Heart right ventricle (tissue), 16 donors: ENCODE results near the gene COBLL1. TPM values are rescaled to one million over a fixed set of nuclear protein-coding genes. Genes with fewer than 3 reads are reported as not detected.

Experiments
- ATAC-seq, 8 donors: fragments of 200-7000 bp; cut with Tn5 transposase; one replicate each; pipeline ENCODE4 v1.9.1; 2020; ENCODE audit warnings: mild to moderate bottlenecking in 8 of 8, moderate library complexity in 8 of 8, moderate number of reproducible peaks in 1 of 8
- DNase-seq, 2 donors: peaks; one replicate each; pipeline ENCODE4 v3.0.0-alpha.2; 2020
- H3K27ac ChIP-seq, 10 donors: fragments of 200-600 bp; sonication (generic) in 2 of 10; one replicate each; pipeline versions ENCODE4 v1.5.0 to v1.8.0; 2020 to 2022; ENCODE audit warnings: mild to moderate bottlenecking in 3 of 10
- H3K27me3 ChIP-seq, 7 donors: fragments of 200-600 bp; one replicate each; pipeline ENCODE4 v1.8.0; 2021 to 2022; ENCODE audit warnings: mild to moderate bottlenecking in 2 of 7
- H3K36me3 ChIP-seq, 9 donors: fragments of 200-600 bp; sonication (generic) in 1 of 9; one replicate each; pipeline versions ENCODE4 v1.5.0 to v1.8.0; 2020 to 2022; ENCODE audit warnings: mild to moderate bottlenecking in 2 of 9
- H3K4me1 ChIP-seq, 9 donors: fragments of 200-600 bp; sonication (generic) in 1 of 9; one replicate each; pipeline versions ENCODE4 v1.5.0 to v1.8.0; 2020 to 2022; ENCODE audit warnings: mild to moderate bottlenecking in 4 of 9
- H3K4me3 ChIP-seq, 10 donors: fragments of 200-600 bp; sonication (generic) in 2 of 10; one replicate each; pipeline versions ENCODE4 v1.5.0 to v1.8.0; 2020 to 2022; ENCODE audit warnings: mild to moderate bottlenecking in 7 of 10, moderate library complexity in 2 of 10
- H3K9me3 ChIP-seq, 11 donors: fragments of 200-600 bp in 10 of 11; sonication (generic) in 2 of 11; one replicate each; pipeline versions ENCODE4 v1.5.0 to v1.8.0; 2013 to 2022; ENCODE audit warnings: mild to moderate bottlenecking in 2 of 11, control low read depth in 1 of 11, moderate library complexity in 1 of 11
- WGBS, 2 donors: extraction: QIAGEN DNeasy Blood & Tissue Kit; methylation state at CpG; one replicate each; pipeline ENCODE4 v1.1.7; 2013; ENCODE audit warnings: inconsistent platforms in 1 of 2; 5-methylcytosine and 5-hydroxymethylcytosine counted together
- intact Hi-C, 10 donors: fragments of 100-400 bp; cut with DNase I; formaldehyde crosslinking; loops; one replicate each; pipeline versions ENCODE4 v1.11.1 to v1.14.2; 2022
- polyA plus RNA-seq, 2 donors: library from polyadenylated mRNA; stranded (reverse); fragments of 200-250 nt; gene quantifications; one replicate each; pipeline ENCODE4 v1.2.3, GENCODE V29; 2013
- total RNA-seq, 10 donors: library from RNA; stranded (reverse); fragmentation: NEBNext Ultra II Directional in 3 of 10; extraction: Animal tissue kit (Norgen Biotek cat#: 25700) in 3 of 10; gene quantifications; one replicate each; pipeline versions ENCODE4 v1.2.1 to v1.2.4, GENCODE V29; 2021 to 2023
- TF ChIP-seq, protein P1 (sequence below), 9 donors: fragments of 200-600 bp; sonication (generic) in 2 of 9; IDR thresholded peaks; one replicate each; pipeline versions ENCODE4 v1.5.0 to v1.8.0; 2021 to 2022; ENCODE audit warnings: antibody characterized with exemption in 9 of 9, mild to moderate bottlenecking in 5 of 9, moderate library complexity in 1 of 9
- donor health status: Arrhythmogenic right ventricular cardiomyopathy.
- donor health status: ischemic (EF 13 %, LVEDD 7.1; RV severe dilation, severe dysfunction).
- donor health status: healthy with polysubstance abuse.
- donor health status: DM: no; HTN: yes; CAD: no.
- donor health status: DM: no; HTN: no; CAD: no.
- donor health status: ischemic (EF 25% LVEDD 6.9; RV normal size, moderate dysfunction).
- donor health status: ischemic (EF 25% LVEDD 5.7; RV mildly dilated, moderate dysfunction).
- donor health status: healthy.
- donor health status: DM: yes; HTN: yes; CAD: no.
- donor health status: Ischemic cardiomyopathy.
- donor health status: ischemic (EF 35%, LVEDD 5.7; RV mildly dilated, moderate dysfunction).
- donor health status: nonischemic (EF 11% LVEDD 7.7; RV severe dilation, severe dysfunction).
- donor health status: DM: yes; HTN: yes; CAD: no.
- donor health status: PGD.
- donor health status: ischemic (EF 29% LVEDD 5.4; RV normal size, mild dysfunction).
- donor health status: nonischemic (EF 23%, LVEDD 6.1; RV moderate dilation, normal function).

Gene COBLL1
- total and polyA plus RNA-seq, 12 donors: 5.0 to 20.5 (median 15.0) TPM

GRCh38 chr2:164816046-164816445 lies 25.6 kb downstream of the COBLL1 start:
- Histone ChIP-seq H3K4me1 (peaks cover 5 to 52% (median 20%) of the 10 kb centered on the region in 9 donors), H3K27ac (peak overlapping the region in 2 of 10 donors; percentile 20 to 38)

DNA sequence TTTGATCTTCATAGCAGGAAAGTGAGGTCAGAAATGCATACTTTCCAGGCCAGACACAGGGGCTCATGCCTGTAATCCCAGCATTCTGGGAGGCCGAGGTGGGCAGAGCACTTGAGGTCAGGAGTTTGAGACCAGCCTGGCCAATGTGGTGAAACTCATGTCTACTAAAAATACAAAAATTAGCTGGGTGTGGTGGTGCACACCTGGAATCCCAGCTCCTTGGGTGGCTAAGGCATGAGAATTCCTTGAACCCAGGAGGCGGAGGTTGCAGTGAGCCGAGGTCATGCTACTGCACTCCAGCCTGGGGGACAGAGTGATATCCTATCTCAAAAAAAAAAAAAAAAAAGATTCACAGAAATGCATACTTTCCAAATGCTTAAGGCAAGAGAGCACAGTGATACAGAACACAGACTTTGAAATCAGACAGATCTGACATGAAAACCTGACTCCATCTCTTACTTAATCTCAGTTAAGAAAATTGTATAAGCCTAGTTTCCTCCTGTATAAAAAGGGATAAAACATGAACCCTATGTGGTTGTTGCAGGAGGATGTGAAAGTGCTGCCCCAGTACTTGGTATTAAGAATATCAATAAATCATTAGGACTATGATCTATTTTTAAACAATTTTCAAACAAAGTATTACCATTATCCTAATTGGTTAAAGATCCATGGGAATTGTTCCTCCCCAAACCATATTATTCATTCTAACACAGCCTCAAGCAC lies 26.4 kb downstream of the COBLL1 start:
- ATAC-seq: no peak
- WGBS, 2 donors: 88 to 92% methylated on average over 3 of the region's 3 CpGs
- H3K36me3 ChIP-seq: no peaks in the 10 kb centered on the region

More at GRCh38 chr2:164816046-164816445, 25.6 kb downstream of the COBLL1 start:
- no peak for DNase-seq
- Histone ChIP-seq H3K36me3 (no peaks in the 10 kb centered on the region), H3K4me3 (no peak overlapping the region), H3K27me3 (no peaks in the 10 kb centered on the region), H3K9me3 (no peaks in the 10 kb centered on the region)
- WGBS, 2 donors: 82 to 86% methylated on average over 2 of the region's 2 CpGs
- no peak for ATAC-seq
- intact Hi-C loops: no loop called here
- TF ChIP-seq, protein P1, sequence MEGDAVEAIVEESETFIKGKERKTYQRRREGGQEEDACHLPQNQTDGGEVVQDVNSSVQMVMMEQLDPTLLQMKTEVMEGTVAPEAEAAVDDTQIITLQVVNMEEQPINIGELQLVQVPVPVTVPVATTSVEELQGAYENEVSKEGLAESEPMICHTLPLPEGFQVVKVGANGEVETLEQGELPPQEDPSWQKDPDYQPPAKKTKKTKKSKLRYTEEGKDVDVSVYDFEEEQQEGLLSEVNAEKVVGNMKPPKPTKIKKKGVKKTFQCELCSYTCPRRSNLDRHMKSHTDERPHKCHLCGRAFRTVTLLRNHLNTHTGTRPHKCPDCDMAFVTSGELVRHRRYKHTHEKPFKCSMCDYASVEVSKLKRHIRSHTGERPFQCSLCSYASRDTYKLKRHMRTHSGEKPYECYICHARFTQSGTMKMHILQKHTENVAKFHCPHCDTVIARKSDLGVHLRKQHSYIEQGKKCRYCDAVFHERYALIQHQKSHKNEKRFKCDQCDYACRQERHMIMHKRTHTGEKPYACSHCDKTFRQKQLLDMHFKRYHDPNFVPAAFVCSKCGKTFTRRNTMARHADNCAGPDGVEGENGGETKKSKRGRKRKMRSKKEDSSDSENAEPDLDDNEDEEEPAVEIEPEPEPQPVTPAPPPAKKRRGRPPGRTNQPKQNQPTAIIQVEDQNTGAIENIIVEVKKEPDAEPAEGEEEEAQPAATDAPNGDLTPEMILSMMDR (IDR thresholded peaks at IDR 0.05): no peak

DNA sequence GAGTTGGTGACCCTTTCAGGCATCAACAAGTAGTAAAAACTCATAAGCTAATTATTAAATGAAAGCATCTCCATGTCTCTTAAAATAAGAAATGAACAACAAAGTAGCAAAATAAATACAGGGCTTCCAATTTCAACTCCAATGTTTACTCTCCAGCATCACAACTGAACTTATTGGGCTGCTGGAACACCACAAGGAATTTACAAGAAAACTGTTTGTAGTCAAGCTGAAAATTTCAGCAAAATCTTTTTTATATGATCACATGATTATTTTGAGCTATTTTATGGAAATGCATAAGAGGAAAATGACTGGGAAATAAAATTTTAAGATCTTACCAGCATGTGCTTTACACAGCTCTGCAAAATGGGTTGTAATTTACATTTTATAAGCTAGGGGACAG lies 28.1 kb downstream of the COBLL1 start:
- intact Hi-C loops: no loop called here
- H3K4me1 ChIP-seq: peaks cover 5 to 74% (median 33%) of the 10 kb centered on the region in 9 donors

More for the DNA sequence above, 26.4 kb downstream of the COBLL1 start:
- H3K9me3 ChIP-seq: no peaks in the 10 kb centered on the region
- H3K27me3 ChIP-seq: no peaks in the 10 kb centered on the region
- TF ChIP-seq, protein P1 (IDR thresholded peaks at IDR 0.05): no peak
- no peak overlapping the region for H3K4me3 ChIP-seq
- no peak for DNase-seq
- peak overlapping the region in 1 of 10 donors; percentile 38 for H3K27ac ChIP-seq
- intact Hi-C loops: no loop called here
- H3K4me1 ChIP-seq: peaks cover 5 to 58% (median 24%) of the 10 kb centered on the region in 9 donors

DNA sequence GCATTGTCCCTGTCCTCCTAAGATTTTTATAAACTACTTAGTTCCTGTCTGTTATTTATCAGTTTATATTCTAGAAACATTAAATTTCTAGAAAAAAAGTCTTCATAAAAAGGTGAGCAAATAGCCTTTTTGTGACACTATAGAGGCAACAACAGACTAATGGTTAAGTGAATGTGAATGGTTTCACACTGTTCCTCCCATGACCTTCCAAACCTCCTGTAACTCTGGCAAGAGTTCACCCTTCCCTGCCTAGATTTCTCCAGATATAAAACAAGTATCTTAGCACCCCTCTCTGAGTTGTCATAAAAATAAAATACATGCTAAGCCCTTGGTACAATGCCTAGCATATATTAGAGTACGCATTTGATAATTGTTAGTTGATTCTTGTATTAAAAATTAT lies 29.2 kb downstream of the COBLL1 start:
- H3K27me3 ChIP-seq: no peaks in the 10 kb centered on the region
- ATAC-seq (peak in 3 of 8 donors; percentile 39 to 57 (median 55)), DNase-seq (no peak)
- TF ChIP-seq, protein P1 (IDR thresholded peaks at IDR 0.05): no peak
- peak overlapping the region in 3 of 10 donors; percentile 4 to 33 (median 21) for H3K27ac ChIP-seq
- 94 to 96% methylated on average over 1 of the region's 1 CpG for WGBS, 2 donors
- H3K36me3 ChIP-seq: no peaks in the 10 kb centered on the region
- H3K9me3 ChIP-seq: no peaks in the 10 kb centered on the region
- intact Hi-C loops: no loop called here
- no peak overlapping the region for H3K4me3 ChIP-seq
- H3K4me1 ChIP-seq: peaks cover 5 to 76% (median 36%) of the 10 kb centered on the region in 9 donors

More for the DNA sequence above, 28.1 kb downstream of the COBLL1 start:
- Histone ChIP-seq H3K36me3 (no peaks in the 10 kb centered on the region), H3K9me3 (no peaks in the 10 kb centered on the region), H3K27ac (no peak overlapping the region), H3K27me3 (no peaks in the 10 kb centered on the region), H3K4me3 (no peak overlapping the region)
- TF ChIP-seq, protein P1 (IDR thresholded peaks at IDR 0.05): no peak
- ATAC-seq (no peak), DNase-seq (no peak)
